GM13976 (cell line): ENCODE data around the gene FOLR1.
A peak's percentile ranks its signal among the peaks of the same experiment; 100 is the strongest.

ENCODE experiments used
- DNase-seq: peaks from one replicate; pipeline ENCODE4 v3.0.0; 2012; ENCODE audit warnings: low spot score
- in situ Hi-C: fragments of 300-500 bp; cut with MboI; formaldehyde crosslinking; loops from one replicate; pipeline ENCODE4 v1.12.0; 2022; ENCODE audit warnings: low sequenced_read_pairs, mixed read lengths, inconsistent platforms; ENCODE audit not compliant: unreplicated experiment
- TF ChIP-seq, protein P1 (sequence below): IDR thresholded peaks from 2 replicates; pipeline ENCODE4 v1.5.1; 2012; ENCODE audit warnings: borderline replicate concordance, mild to moderate bottlenecking; ENCODE audit not compliant: insufficient read depth; ENCODE audit errors: extremely low read depth, missing control alignments, control extremely low read depth

FOLR1 gene

GRCh38 chr11:72244361-72245262 lies 52.7 kb downstream of the FOLR1 start:
- DNase-seq, result peak; percentile 33
- TF ChIP-seq, protein P1, sequence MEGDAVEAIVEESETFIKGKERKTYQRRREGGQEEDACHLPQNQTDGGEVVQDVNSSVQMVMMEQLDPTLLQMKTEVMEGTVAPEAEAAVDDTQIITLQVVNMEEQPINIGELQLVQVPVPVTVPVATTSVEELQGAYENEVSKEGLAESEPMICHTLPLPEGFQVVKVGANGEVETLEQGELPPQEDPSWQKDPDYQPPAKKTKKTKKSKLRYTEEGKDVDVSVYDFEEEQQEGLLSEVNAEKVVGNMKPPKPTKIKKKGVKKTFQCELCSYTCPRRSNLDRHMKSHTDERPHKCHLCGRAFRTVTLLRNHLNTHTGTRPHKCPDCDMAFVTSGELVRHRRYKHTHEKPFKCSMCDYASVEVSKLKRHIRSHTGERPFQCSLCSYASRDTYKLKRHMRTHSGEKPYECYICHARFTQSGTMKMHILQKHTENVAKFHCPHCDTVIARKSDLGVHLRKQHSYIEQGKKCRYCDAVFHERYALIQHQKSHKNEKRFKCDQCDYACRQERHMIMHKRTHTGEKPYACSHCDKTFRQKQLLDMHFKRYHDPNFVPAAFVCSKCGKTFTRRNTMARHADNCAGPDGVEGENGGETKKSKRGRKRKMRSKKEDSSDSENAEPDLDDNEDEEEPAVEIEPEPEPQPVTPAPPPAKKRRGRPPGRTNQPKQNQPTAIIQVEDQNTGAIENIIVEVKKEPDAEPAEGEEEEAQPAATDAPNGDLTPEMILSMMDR, result no peak
- in situ Hi-C loops, result no loop called here

DNA sequence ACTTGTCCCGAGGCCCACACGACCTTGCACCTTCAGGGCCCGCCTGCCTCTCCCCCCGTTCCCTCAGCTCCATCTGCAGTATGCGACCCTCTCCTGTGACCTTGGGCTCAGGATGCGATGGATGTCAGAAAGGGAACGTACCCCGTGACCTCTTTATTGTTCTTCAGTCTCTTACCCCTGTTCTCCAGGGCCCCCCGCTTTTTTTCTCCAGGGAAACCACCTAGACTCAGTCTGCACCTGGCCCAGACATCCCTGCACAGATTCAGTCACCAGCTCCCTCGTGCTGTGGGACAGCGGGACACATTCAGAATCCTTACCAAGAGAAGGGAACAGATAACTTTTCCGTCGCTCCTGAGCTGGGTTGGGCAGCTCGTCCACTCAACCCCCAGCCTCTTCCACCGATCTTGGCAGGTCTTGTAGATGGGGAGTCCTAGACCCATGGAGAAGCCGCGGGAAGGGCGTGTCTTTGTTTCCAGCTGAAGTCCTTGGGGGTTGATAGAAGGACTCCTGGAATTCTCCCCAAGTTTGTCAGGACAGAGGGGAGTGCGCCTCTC lies 53.4 kb downstream of the FOLR1 start:
- in situ Hi-C loops, result no loop called here
- DNase-seq, result peak; percentile 36
- TF ChIP-seq, protein P1, result no peak
